Hematopoietic multipotent progenitor cell treated with erythropoietin and hydrocortisone succinate and interleukin-3 and kit ligand, for 15 days (in vitro differentiated cells): ENCODE measurements around the gene HS3ST2.

ENCODE experiments used
- DNase-seq: peaks from one replicate; pipeline ENCODE4 v3.0.0-alpha.2; 2015; ENCODE audit warnings: low spot score

Gene HS3ST2

DNA sequence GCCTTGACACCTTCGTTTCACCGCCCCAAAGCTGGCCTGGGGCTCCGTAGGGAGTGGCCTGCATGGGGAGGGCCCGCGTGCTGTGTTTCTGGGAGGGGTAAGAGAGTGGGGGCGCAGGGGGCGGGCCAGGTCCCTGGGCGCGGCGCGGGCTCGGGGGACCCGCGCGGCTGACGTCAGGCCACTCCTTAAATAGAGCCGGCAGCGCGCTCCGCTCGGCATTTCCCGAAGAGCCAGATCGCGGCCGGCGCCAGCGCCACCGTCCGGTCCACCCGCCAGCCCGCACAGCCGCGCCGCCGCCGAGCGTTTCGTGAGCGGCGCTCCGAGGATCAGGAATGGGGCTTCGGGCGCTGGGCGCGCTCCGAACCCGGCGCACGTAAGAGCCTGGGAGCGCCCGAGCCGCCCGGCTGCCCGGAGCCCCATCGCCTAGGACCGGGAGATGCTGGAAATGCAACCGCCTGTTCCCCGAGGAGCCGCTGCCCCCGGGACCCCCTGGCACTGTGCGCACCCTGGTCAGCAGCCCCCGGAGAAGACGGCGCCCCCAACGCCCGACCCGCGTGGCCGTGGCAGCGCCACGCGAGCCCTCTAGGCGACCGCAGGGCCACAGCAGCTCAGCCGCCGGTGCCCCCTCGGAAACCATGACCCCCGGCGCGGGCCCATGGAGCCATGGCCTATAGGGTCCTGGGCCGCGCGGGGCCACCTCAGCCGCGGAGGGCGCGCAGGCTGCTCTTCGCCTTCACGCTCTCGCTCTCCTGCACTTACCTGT lies at the start of gene HS3ST2:
TSS of gene HS3ST2 (plus strand) at position 215 of the 763 bp plus-strand sequence. CDS start at position 664, 449 bp downstream.
- no peak for DNase-seq

DNA sequence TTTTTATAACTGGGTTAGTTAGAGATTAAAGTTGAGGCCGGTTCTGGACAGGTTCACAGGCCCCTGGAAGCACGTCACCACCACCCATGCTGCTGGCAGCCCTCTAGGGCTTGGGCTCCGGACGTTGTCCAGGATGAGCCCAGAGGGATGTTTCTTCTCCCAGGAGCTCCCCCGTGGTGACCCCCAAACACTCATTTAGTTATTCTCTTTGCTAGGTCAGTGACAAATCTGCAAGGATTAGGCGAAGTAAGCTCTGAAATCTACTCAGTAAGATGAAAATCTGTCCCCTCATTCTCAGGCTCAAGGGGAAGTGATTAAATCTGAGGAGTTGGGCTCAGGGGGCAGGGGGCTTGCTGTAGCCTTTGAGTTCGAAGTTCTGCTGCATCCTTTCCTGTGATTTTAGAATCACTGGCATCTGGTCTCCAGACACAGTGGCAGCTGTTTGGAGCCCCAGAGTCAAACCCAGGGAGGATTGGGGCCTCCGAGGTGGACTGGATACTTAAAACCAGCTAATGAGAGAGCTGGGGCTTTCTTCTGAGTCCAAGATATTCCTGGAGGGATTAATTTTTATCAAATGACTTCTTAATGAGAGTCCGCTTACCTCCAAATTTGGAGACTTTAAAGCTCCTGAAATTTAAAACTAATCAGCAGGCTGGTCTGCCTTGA lies 49.2 kb upstream of the HS3ST2 start:
- DNase-seq, result no peak

DNA sequence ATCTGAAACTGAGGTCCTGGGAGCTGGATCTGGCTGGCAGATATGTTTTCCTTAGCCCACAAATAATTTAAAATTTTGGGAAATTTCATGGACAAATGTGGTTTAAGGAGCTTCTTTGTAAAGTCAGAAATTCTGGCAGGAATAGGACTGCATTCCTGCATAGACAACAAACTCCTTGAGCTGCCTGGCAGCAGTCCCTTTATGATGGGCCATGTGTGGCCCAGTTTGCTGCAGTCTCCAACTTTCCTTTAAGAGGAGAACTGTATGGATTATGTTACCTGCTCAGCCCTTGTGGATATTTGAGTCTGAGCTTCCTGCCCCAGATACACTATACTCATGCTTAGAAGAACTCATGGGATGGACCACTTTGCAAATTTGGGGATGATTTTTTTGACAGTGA lies 48.5 kb upstream of the HS3ST2 start:
- DNase-seq, result no peak

DNA sequence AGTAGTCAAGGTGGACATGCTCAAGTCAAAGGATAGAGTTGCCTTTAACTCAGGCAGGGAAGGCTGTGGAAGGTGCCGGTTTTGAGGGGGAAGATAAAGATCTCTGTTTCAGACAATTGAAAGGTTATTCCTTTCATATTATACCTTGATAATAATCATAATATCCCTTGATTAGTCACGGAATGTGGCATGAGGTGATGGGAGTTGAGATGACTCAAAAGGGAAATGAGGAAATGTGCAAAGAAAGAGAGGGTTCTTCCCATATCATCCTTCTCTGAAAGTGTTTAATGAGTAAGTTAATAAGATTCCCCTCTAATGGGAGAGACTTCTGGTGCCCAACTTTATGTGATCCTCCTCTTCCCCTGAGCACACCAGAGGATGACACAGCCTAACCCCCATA lies 43.1 kb upstream of the HS3ST2 start:
- no peak for DNase-seq

DNA sequence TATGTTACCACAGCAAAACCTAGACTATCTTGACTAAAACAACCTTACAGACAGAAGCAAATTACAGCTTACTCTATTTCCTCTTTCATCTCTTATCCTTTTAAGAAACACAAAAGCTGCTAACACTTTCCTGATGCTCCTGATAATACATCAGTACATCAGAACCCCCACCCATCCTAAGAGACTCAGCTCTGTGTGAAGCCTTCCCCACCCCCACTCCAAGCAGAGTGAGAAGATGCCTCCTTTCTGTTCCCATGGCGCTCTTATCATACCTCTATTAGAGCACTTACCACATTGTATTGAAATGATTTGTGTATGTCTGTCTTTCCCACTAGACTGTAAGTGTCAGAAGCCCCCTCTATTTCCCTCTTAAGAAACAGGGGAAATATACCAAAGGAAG lies 42.4 kb upstream of the HS3ST2 start:
- DNase-seq, result no peak

DNA sequence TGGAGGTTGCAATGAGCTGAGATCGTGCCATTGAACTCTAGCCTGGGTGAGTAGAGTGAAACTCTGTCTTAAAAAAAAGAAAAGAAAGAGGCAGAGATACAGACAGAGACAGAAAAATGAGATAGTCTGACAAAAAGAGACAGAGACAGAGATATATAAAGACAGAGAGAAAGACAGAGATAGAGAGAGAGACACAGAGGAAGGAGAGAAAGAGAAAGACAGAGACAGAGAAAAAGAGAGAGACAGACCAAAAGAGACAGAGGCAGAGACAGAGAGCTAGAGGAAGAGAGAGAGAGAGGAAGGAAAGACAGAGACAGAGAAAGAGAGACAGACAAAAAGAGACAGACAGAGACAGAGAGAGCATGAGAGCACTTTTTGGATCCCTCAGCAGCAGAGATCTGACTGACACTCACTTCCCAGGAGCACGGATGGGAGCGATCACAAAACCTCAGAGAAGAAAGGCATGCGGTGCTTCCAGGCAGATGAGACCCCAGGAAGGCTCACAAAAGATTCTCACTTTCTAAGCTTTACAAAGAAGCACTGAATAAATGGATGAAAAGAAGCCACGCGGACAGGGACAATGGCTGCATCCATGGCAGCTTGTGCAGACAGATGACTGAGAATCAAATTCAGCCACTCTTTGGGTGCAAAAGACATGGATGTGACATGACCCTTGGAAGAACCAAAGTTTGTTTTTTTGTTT lies 38.6 kb upstream of the HS3ST2 start:
- DNase-seq, result no peak

DNA sequence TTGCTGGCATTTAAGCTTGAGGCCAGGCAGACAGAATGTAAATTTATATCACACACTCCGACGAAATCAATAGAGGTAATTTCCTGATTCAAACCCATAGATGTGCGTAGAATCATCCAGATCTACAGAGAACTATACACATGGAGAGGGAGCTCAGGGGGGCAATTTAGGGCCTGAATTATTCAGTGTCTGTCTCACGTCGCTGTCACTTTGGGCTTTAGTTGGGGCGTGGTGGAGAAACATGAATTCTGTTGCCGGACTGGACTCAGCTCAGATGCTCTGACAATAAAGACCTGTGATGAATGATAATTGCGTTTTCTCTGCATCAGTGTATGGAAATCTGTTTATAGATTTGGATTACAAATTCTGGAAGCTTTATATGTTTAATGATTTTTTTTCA lies 32.5 kb upstream of the HS3ST2 start:
- no peak for DNase-seq

DNA sequence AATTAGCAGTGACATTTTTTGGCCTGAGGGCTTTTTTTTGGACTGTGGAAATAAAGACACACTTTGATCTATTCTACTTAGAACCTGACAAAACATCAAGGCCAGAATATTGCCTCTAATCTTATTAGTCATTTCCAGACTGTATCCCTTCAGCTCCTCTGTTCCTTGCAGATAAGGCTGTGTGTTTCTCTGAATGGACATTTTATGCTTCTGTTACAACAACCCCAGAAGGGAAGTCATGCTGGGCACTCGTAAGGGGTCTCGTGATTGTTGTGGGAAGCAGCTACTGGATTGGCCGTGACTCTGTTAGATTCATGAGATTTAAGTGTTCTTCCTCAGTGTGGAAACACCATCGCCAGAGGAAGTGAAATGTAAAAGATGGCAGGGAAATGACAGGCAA lies 31.6 kb upstream of the HS3ST2 start:
- DNase-seq, result no peak

DNA sequence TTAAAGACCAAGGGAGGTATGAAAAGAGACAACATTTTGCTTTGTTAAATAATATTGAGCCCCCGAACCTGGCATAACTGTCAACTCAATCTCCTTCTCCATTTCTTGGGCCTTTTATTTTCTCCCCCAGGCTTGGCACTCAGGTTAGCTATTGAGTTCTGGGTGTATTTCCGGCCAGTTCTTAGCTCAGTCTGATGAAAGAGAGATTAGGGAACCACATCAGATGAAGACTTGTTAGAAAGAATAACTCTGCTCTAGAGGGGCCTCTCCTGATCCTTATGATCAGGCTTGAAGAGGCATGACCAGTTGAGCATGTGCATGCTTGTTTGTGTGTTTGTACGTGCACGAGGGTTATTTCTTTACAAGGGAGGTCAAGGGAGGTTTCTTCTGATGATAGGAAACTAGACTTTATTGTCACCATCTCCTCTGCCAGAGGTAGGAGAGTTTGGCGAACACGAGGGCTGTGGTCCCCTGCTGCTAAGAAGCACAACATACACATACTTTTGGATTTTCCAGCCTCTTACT lies 29.2 kb upstream of the HS3ST2 start:
- DNase-seq, result no peak

DNA sequence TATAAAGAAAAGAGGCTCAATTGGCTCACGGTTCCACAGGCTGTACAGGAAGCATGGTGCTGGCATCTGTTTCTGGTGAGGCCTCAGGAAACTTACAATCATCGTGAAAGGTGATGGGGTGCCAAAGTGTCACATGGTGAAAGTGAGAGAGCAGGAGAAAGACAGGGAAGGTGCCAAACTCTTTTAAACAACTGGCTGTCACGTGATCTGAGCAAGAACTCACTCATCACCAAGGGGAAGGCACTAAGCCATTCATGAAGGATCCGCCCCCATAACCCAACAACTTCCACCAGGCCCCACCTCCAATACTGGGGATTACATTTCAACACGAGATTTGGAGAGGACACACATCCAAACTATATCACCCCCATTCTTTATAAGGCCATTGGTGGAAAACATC lies 28.4 kb upstream of the HS3ST2 start:
- no peak for DNase-seq

DNA sequence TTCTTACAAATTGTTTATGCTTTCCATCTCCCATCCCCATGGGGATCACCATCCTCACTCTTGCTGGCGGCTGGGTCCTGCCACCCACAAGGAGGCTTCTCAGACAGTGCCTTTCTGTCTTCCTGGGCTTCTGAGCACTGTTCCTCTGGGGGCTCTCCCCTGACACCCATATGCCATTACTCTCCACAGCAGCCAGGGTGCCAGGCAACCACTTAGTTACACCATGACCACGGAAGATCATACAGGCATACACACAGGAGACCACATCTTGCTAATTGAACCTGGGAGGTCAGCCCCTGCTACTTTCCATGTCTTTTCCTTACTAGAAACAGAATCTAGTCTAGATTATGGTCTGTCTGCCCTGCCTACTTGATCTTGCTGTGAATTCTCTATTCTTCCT lies 27.7 kb upstream of the HS3ST2 start:
- DNase-seq, result no peak

DNA sequence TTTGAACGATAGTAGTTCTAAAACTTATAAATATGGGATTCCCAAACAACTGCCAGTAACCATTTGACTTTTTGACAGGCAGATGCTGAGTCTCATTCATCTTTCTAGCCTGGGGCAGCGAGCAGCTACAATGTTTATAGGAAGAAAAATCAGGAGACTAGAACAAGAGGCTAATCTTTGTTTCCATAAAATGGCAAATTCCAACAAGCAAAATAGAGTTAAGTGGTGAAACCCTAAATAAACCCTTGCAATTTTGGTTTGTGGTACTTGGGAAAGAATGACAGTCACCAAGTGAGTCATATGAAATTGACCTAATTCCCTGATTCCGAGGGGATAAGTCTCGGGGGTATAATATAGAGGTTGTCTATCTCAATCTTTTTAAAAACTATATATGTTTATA lies 27.3 kb upstream of the HS3ST2 start:
- no peak for DNase-seq

DNA sequence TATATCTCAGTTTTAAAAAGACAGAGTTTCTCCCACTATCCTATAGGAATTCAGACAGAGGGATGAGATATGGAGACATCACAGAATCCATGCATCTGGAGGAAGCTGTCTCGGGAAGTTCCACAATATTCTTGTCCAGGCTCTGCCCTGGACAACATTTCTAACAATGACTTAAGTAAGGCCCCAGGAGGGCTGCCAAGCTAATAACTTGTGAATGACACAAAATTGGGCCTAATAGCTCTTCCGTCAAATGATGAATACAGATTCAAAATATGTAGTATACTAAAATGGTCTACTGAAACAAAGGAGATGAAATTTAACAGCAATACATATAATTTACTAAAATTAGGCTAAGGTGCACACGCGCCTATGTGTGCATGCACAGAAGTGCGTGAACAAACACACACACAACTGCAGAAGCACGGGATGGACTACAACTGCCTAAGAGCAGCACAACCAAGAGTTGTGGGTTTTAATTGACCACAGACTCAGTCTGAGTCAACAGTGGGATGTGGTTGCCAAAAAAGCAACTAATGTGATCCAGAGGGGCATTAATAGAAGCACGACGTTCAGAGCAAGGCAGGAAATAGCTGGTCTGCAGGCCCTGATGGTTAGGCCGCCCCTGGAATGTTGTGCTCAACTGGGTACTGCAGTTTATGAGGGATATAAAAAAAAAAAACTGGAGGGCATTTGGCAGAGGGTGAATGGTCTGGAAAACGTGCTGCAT lies 26.3 kb upstream of the HS3ST2 start:
- no peak for DNase-seq

DNA sequence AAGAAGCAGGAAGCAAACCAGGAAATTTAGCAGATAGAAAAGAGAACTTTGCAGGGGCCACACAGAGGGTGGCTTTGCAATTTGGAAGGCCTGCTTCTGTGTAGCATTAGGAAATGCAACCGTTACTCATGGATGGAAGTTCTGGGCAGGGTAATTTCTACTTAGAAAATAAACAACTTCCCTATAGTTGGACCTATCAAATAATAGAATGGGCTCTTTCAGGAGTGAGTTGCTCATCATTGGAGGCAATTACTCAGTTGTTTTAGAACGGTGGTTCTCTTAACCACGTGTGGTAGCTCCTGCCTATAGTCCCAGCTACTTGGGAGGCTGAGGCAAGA lies 25.8 kb upstream of the HS3ST2 start:
- no peak for DNase-seq

DNA sequence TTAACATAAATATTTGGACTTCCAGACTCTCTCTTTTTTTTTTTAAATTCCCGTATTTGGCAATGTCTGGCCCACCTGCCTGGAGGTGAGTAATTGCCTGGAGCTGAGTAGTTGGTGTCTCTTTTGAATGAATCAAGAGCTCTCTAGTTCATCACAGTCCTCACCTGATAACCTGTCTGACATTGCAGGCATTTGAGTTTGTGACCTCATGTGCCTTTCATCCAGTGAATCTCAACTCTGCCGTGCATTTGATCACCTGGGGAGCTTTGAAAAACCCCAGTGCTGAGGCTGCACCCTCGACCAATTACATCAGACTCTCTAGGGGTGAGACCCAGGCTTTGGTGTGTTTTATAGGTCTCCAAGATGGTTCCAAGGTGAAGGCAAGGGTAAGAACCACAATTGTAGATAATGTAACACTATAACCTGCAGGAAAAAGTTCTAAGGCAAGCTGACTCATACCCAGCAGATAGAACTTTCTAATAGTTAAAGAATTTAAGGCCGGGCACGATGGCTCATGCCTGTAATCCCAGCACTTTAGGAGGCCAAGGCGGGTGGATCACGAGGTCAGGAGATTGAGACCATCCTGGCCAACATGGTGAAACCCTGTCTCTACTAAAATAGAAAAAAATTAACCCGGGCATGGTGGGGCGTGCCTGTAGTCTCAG lies 24.5 kb upstream of the HS3ST2 start:
- no peak for DNase-seq

DNA sequence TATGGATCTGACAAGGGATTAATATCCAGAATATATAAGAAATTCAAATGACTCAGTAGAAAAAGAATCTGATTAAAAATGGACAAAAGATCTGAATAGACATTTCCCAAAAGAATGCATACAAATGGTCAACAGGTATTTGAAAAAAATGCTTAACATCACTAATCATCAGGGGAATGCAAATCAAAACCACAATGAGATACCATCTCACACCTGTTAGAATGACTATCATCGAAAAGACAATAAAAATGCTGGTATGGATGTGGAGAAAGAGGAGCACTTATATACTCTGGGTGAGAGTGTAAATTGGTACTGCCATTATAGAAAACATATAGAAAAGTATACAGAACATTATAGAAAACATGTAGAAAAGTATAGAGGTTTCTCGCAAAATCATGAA lies 16.4 kb upstream of the HS3ST2 start:
- no peak for DNase-seq

DNA sequence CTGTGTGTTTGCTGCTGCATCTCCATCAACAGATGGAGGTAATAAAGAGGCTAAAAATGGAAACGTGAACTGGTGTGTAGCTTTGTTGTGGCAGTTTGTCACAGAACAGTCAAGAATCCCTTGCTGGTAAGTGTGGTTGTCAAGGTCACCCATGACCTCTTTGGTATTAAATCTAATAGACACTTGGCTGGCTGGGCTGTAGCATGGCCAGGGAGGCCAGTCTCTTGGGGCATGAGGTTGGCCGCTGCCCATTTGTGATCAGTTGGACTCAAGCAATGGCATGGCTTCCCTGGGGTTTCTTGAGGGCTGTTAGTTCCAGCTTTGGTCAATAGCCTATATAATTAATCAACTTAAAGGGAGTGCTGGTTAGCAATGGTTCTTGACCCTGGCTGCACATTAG lies 14.8 kb upstream of the HS3ST2 start:
- DNase-seq, result no peak

DNA sequence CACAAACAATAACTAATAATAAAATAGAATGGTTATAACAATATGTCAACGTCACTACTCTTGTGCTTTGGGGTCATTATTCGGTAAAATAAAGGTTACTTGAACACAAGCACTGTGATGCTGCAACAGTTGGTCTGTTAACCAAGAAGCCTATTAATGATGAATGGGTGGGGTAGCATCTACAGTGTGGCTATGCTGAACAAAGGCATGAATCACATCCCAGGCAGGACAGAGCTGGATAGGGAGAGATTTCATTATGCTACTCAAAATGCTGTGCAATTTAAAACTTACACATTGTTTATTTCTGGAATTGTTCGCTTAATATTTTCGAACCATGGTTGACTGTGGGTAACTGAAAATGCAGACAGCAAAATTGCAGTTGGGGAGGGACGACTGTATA lies 9.1 kb upstream of the HS3ST2 start:
- no peak for DNase-seq

DNA sequence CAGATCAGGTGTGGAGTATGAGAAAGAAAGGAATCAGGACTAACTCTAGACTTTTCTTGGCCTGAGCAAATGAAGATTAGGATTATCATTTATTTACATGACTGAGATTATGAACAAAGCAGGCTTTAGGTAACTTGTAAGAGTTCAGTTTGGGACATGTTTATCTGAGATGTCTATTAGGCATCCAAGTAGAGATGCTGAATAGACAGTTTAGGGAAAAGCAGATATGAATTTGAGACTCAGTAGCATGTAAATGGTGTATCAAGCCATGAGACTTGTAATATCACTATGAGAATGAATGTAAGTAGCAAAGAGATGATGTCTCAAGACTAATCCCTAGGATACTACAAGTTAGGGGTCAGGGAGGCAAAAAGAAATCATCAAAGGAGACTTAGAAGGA lies 8.6 kb upstream of the HS3ST2 start:
- no peak for DNase-seq

DNA sequence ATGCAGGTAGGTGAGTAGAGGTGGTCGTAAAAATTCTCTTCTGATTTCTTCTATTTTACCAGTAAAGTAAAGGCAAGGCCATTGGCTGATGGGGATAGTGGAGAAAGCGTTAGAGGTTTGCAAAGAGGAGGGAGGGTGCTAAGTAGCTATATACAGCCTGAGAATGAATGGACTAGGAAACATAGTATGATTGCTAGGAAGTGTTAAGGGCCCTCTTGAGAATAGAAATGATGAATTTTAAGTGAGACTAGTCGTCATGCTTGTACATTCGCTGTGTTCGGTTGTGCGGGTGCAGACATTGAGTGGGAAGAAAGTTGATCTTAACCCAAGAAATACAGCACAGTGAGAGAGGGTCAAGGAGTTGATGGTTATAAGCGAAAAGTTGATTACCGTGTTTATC lies 7.2 kb upstream of the HS3ST2 start:
- no peak for DNase-seq

DNA sequence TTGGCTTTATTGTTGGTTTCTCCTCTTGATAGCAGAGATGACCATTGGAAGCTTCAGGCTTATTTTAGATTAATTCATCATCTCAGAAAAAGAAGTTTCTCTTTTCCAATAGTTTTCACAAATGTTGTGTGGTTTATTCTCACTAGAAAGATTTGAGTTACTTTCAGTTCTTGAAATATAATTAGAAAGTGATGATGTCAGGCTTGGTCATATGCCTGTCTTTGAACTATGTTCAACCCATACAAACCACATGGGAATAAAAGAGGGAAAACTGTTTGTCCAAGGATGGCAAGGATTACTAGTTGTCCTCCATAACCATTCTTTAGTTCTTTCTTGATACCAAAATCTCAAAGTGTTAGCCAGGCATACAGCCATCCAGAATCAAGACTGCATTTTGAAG lies 3.7 kb upstream of the HS3ST2 start:
- no peak for DNase-seq
